Naive thymus-derived CD4-positive, alpha-beta T cell (primary cell): Measurements from ENCODE around the gene STPG3. TPM values are rescaled to one million over a fixed set of nuclear protein-coding genes. Genes with fewer than 3 reads are reported as not detected.
A peak's percentile ranks its signal among the peaks of the same experiment; 100 is the strongest.

Source experiments
- ATAC-seq: fragments of 150-1000 bp; cut with Tn5 transposase; 2 replicates; pipeline ENCODE4 v1.10.0; 2021; ENCODE audit warnings: mild to moderate bottlenecking, moderate library complexity
- CTCF ChIA-PET: fragments of 350-600 bp; sonication (Branson Sonifier 250); formaldehyde crosslinking; loops from one replicate; lab custom pipeline; 2021; ENCODE audit warnings: antibody characterized with exemption; lab: Charles Lee
- POLR2A ChIA-PET: fragments of 350-600 bp; sonication (Branson Sonifier 250); formaldehyde crosslinking; loops from one replicate; lab custom pipeline; 2021; ENCODE audit warnings: antibody characterized with exemption, inconsistent platforms; lab: Charles Lee
- DNase-seq, 9 donors: peaks; one replicate each; pipeline versions ENCODE4 v3.0.0 to v3.0.0-alpha.2; 2020 to 2022; ENCODE audit warnings: mixed read lengths in 1 of 9
- H3K27ac ChIP-seq: one replicate; pipeline ENCODE4 v1.7.0; 2013; ENCODE audit warnings: mild to moderate bottlenecking, low read depth, low read length, moderate library complexity
- H3K27me3 ChIP-seq, 2 donors: one replicate each; pipeline ENCODE4 v1.7.0; 2013; ENCODE audit warnings: low read length in 2 of 2, mild to moderate bottlenecking in 2 of 2, moderate library complexity in 2 of 2; ENCODE audit not compliant: control insufficient read depth in 2 of 2, insufficient read depth in 2 of 2
- H3K36me3 ChIP-seq, 3 experiments: 1 replicate in 2 of 3; 2 replicates in 1 of 3; pipeline ENCODE4 v1.7.0; 2013; ENCODE audit warnings: low read length in 3 of 3, mild to moderate bottlenecking in 3 of 3, moderate library complexity in 1 of 3; ENCODE audit not compliant: insufficient read depth in 3 of 3, control insufficient read depth in 2 of 3
- H3K4me1 ChIP-seq, 2 donors: one replicate each; pipeline ENCODE4 v1.7.0; 2013; ENCODE audit warnings: low read length in 2 of 2, mild to moderate bottlenecking in 2 of 2, moderate library complexity in 1 of 2; ENCODE audit not compliant: control insufficient read depth in 2 of 2, insufficient read depth in 2 of 2
- H3K4me3 ChIP-seq: 2 replicates; pipeline ENCODE4 v1.7.0; 2013; ENCODE audit warnings: mild to moderate bottlenecking, low read length
- H3K9me3 ChIP-seq, 3 experiments: 1 replicate in 2 of 3; 2 replicates in 1 of 3; pipeline ENCODE4 v1.7.0; 2013; ENCODE audit warnings: low read length in 3 of 3; ENCODE audit not compliant: control insufficient read depth in 2 of 3
- H3K27ac Mint-ChIP-seq, 9 donors: one replicate each; pipeline ENCODE4 v1.8.0; 2020 to 2022; ENCODE audit warnings: mixed read lengths in 9 of 9, mild to moderate bottlenecking in 8 of 9, moderate library complexity in 5 of 9, inconsistent platforms in 2 of 9
- H3K27me3 Mint-ChIP-seq, 5 donors: one replicate each; pipeline ENCODE4 v1.8.0; 2021 to 2022; ENCODE audit warnings: mixed read lengths in 5 of 5, mild to moderate bottlenecking in 1 of 5
- H3K36me3 Mint-ChIP-seq, 5 donors: one replicate each; pipeline ENCODE4 v1.8.0; 2020 to 2022; ENCODE audit warnings: mixed read lengths in 5 of 5, mild to moderate bottlenecking in 3 of 5, inconsistent platforms in 1 of 5
- H3K4me1 Mint-ChIP-seq, 7 donors: one replicate each; pipeline ENCODE4 v1.8.0; 2020 to 2022; ENCODE audit warnings: mixed read lengths in 7 of 7, mild to moderate bottlenecking in 3 of 7, inconsistent platforms in 1 of 7
- H3K4me3 Mint-ChIP-seq, 10 donors: one replicate each; pipeline ENCODE4 v1.8.0; 2020 to 2022; ENCODE audit warnings: mild to moderate bottlenecking in 10 of 10, mixed read lengths in 10 of 10, moderate library complexity in 6 of 10, inconsistent platforms in 2 of 10
- H3K9me3 Mint-ChIP-seq, 11 donors: one replicate each; pipeline ENCODE4 v1.8.0; 2020 to 2022; ENCODE audit warnings: mixed read lengths in 11 of 11, mild to moderate bottlenecking in 4 of 11, inconsistent platforms in 1 of 11, moderate library complexity in 1 of 11
- intact Hi-C, 2 donors: fragments of 100-400 bp; cut with micrococcal nuclease; formaldehyde crosslinking; loops; one replicate each; pipeline ENCODE4 v1.15.1; 2023
- polyA plus RNA-seq, 2 donors: library from polyadenylated mRNA; unstranded; fragments of 300-500 nt; fragmentation: Illumina TruSeq; gene quantifications; one replicate each; pipeline ENCODE4 v1.2.3, GENCODE V29; 2021
- total RNA-seq, 6 experiments: library from RNA in 5 of 6; stranded (reverse) in 5 of 6; gene quantifications; 1 replicate in 5 of 6; 2 replicates in 1 of 6; pipeline ENCODE4 v1.2.3 and lab custom pipeline; 2021 to 2026

Gene STPG3
- total and polyA plus RNA-seq, 7 experiments from 2014 or later = not detected

GRCh38 chr9:137227054-137227852 is 23.8 kb upstream of the STPG3 start, which contains the start of gene RNF224:
Gene RNF224 (plus strand): TSS chr9:137227502. CDS start chr9:137228336, 834 bp downstream.
- Histone ChIP-seq H3K4me1 (peaks cover 9 to 11% of the 10 kb centered on the region in 2 donors), H3K27ac (no peak within 1 kb of the TSS), H3K36me3 (no peaks in the 10 kb centered on the region), H3K4me3 (no peak within 1 kb of the TSS), H3K9me3 (no peaks in the 10 kb centered on the region), H3K27me3 (no peaks in the 10 kb centered on the region)
- Mint-ChIP-seq H3K27ac (peak within 1 kb of the TSS in 5 of 9 donors; percentile 29 to 85 (median 49)), H3K4me1 (peaks cover 5 to 14% (median 6%) of the 10 kb centered on the region in 7 donors), H3K4me3 (peak within 1 kb of the TSS in 2 of 10 donors; percentile 24 to 44), H3K9me3 (peaks cover 0 to 2% (median 0%) of the 10 kb centered on the region in 11 donors), H3K27me3 (peaks cover 0 to 7% (median 5%) of the 10 kb centered on the region in 5 donors), H3K36me3 (no peaks in the 10 kb centered on the region)
- peak; percentile 46 for ATAC-seq
- CTCF ChIA-PET = interaction anchor here (0.6 to 2.3 kb wide), 13 partner anchors 10 to 181 kb away, joined by 3 to 13 read pairs (median 3); partner anchors contain the start of gene NPDC1
- POLR2A ChIA-PET = interaction anchor here (0.5 to 3.2 kb wide), 8 partner anchors 13 to 180 kb away, joined by 3 to 9 read pairs (median 3); partner anchors contain the start of genes ANAPC2, SSNA1 and TUBB4B
- intact Hi-C loops = loop anchor here (1.0 to 10.0 kb wide), 7 partner anchors 27 to 282 kb away; partner anchors contain the start of genes ANAPC2 (in 1 of the 2), C8G (in 1 of the 2), FBXW5 (in 1 of the 2) and NPDC1 (in 1 of the 2)
- peak; percentile 64 to 82 (median 77) for DNase-seq

GRCh38 chr9:137227853-137228505 is 23.1 kb upstream of the STPG3 start:
- no peak for ATAC-seq
- peak overlapping the region in 5 of 9 donors; percentile 29 to 85 (median 49) for H3K27ac Mint-ChIP-seq

GRCh38 chr9:137228506-137228967 is 22.5 kb upstream of the STPG3 start:
- Histone ChIP-seq H3K4me3 (no peak overlapping the region), H3K27me3 (no peaks in the 10 kb centered on the region), H3K9me3 (no peaks in the 10 kb centered on the region), H3K36me3 (no peaks in the 10 kb centered on the region), H3K27ac (no peak overlapping the region), H3K4me1 (peaks cover 5 to 9% of the 10 kb centered on the region in 2 donors)
- ChIA-PET POLR2A (interaction anchor here (1.0 to 3.2 kb wide), 3 partner anchors 12 to 110 kb away, joined by 3 to 9 read pairs (median 9); partner anchors contain the start of genes ANAPC2, SSNA1 and TUBB4B), CTCF (interaction anchor here (1.4 to 2.3 kb wide), 2 partner anchors 8 to 106 kb away, joined by 4 to 13 read pairs; no protein-coding TSS in a partner anchor)
- H3K36me3 Mint-ChIP-seq = no peaks in the 10 kb centered on the region
- ATAC-seq = no peak
- H3K27me3 Mint-ChIP-seq = peaks cover 0 to 7% (median 5%) of the 10 kb centered on the region in 5 donors
- DNase-seq = no peak
- intact Hi-C loops = loop anchor here in 1 of 2 donors (10.0 kb wide), 1 partner anchor 284 kb away; the partner anchor contains the start of genes C8G and FBXW5
- H3K4me1 Mint-ChIP-seq = peaks cover 5 to 10% (median 6%) of the 10 kb centered on the region in 7 donors
- no peak overlapping the region for H3K27ac Mint-ChIP-seq
- H3K9me3 Mint-ChIP-seq = peaks cover 0 to 2% (median 0%) of the 10 kb centered on the region in 11 donors
- no peak overlapping the region for H3K4me3 Mint-ChIP-seq

More at GRCh38 chr9:137227853-137228505, 23.1 kb upstream of the STPG3 start:
- H3K4me3 Mint-ChIP-seq = peak overlapping the region in 1 of 10 donors; percentile 24
- Histone ChIP-seq H3K27me3 (no peaks in the 10 kb centered on the region), H3K36me3 (no peaks in the 10 kb centered on the region), H3K27ac (no peak overlapping the region), H3K4me3 (no peak overlapping the region), H3K4me1 (peaks cover 7 to 9% of the 10 kb centered on the region in 2 donors), H3K9me3 (no peaks in the 10 kb centered on the region)
- H3K9me3 Mint-ChIP-seq = peaks cover 0 to 2% (median 0%) of the 10 kb centered on the region in 11 donors
- intact Hi-C loops = loop anchor here (1.0 to 10.0 kb wide), 7 partner anchors 28 to 283 kb away; partner anchors contain the start of genes ANAPC2 (in 1 of the 2), C8G (in 1 of the 2), FBXW5 (in 1 of the 2) and NPDC1 (in 1 of the 2)
- ChIA-PET CTCF (interaction anchor here (1.0 to 2.3 kb wide), 6 partner anchors 9 to 140 kb away, joined by 3 to 13 read pairs (median 6); no protein-coding TSS in a partner anchor), POLR2A (interaction anchor here (0.9 to 3.2 kb wide), 6 partner anchors 13 to 181 kb away, joined by 3 to 9 read pairs (median 6); partner anchors contain the start of genes ANAPC2, SSNA1 and TUBB4B)
- no peaks in the 10 kb centered on the region for H3K36me3 Mint-ChIP-seq
- no peak for DNase-seq
- H3K27me3 Mint-ChIP-seq = peaks cover 0 to 7% (median 5%) of the 10 kb centered on the region in 5 donors
- peaks cover 5 to 11% (median 6%) of the 10 kb centered on the region in 7 donors for H3K4me1 Mint-ChIP-seq

GRCh38 chr9:137228968-137229896 is 21.9 kb upstream of the STPG3 start:
- intact Hi-C loops = loop anchor here in 1 of 2 donors (10.0 kb wide), 1 partner anchor 284 kb away; the partner anchor contains the start of genes C8G and FBXW5

GRCh38 chr9:137229903-137230704 is 21.0 kb upstream of the STPG3 start:
- H3K9me3 ChIP-seq = no peaks in the 10 kb centered on the region
- POLR2A ChIA-PET = no interaction called here
- CTCF ChIA-PET = interaction anchor here (1.2 kb wide), 1 partner anchor 8 kb away, joined by 4 read pairs; no protein-coding TSS in a partner anchor
- Mint-ChIP-seq H3K4me3 (no peak overlapping the region), H3K27ac (no peak overlapping the region), H3K9me3 (peaks cover 0 to 2% (median 0%) of the 10 kb centered on the region in 11 donors), H3K4me1 (peaks cover 5 to 7% (median 5%) of the 10 kb centered on the region in 7 donors), H3K36me3 (no peaks in the 10 kb centered on the region), H3K27me3 (peaks cover 0 to 11% (median 6%) of the 10 kb centered on the region in 5 donors)
- no peak overlapping the region for H3K4me3 ChIP-seq
- intact Hi-C loops = loop anchor here in 1 of 2 donors (10.0 kb wide), 1 partner anchor 285 kb away; the partner anchor contains the start of genes C8G and FBXW5
- ATAC-seq (no peak), DNase-seq (no peak)
- H3K4me1 ChIP-seq = peaks cover 4 to 5% of the 10 kb centered on the region in 2 donors
- no peaks in the 10 kb centered on the region for H3K27me3 ChIP-seq
- no peak overlapping the region for H3K27ac ChIP-seq
- no peaks in the 10 kb centered on the region for H3K36me3 ChIP-seq

More at GRCh38 chr9:137228968-137229896, 21.9 kb upstream of the STPG3 start:
- Histone ChIP-seq H3K36me3 (no peaks in the 10 kb centered on the region), H3K4me1 (peaks cover 4 to 5% of the 10 kb centered on the region in 2 donors), H3K9me3 (no peaks in the 10 kb centered on the region), H3K4me3 (no peak overlapping the region), H3K27ac (no peak overlapping the region), H3K27me3 (no peaks in the 10 kb centered on the region)
- CTCF ChIA-PET = interaction anchor here (1.2 kb wide), 1 partner anchor 9 kb away, joined by 4 read pairs; no protein-coding TSS in a partner anchor
- H3K27ac Mint-ChIP-seq = no peak overlapping the region
- DNase-seq = no peak
- peaks cover 0 to 2% (median 0%) of the 10 kb centered on the region in 11 donors for H3K9me3 Mint-ChIP-seq
- no peak overlapping the region for H3K4me3 Mint-ChIP-seq
- peaks cover 5 to 7% (median 5%) of the 10 kb centered on the region in 7 donors for H3K4me1 Mint-ChIP-seq
- no peak for ATAC-seq
- POLR2A ChIA-PET = no interaction called here
- H3K27me3 Mint-ChIP-seq = peaks cover 0 to 7% (median 5%) of the 10 kb centered on the region in 5 donors
- no peaks in the 10 kb centered on the region for H3K36me3 Mint-ChIP-seq
